ENCODE data around the gene AP1B1.

The AP1B1 gene

DNA sequence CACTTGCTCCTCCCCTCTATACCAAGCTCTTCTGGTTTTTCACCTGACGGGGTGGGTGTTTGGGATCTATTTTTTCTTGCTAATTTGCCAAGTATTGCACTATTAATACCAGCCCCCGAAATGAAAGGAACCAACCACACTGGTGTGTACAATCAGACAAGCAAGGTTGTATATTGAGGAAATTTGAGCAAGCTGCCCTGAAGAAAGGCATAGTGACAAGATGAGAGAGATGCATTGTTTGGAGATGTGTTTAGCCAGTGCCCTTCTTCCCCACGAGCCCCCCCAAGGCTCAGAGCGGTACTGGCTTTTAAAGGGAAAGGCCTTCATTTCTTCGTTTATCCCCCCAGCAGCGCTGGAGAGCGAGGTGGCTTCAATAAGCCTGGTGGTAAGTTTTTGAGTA is 97.2 kb downstream of the AP1B1 start:
- DNase-seq: no peak

DNA sequence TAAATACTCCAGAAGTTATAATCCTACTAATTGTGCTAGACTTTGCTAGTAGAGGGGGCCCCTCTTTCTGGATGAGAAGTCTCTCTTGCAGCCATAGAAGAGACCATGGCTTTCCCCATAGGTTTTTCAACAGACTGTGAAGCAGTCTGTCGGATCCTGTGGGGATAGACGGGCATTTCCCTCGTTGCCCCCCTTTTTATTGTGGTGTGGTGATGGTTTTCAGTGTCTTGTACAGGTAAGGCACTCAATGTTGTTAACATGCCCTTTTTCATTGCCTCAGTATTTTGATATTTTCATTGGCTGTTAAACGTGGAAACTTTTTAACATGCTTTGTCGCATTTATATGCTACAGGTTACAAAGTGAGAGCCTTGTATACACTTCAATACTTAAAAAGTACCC is 98.3 kb downstream of the AP1B1 start:
- no peak for DNase-seq

DNA sequence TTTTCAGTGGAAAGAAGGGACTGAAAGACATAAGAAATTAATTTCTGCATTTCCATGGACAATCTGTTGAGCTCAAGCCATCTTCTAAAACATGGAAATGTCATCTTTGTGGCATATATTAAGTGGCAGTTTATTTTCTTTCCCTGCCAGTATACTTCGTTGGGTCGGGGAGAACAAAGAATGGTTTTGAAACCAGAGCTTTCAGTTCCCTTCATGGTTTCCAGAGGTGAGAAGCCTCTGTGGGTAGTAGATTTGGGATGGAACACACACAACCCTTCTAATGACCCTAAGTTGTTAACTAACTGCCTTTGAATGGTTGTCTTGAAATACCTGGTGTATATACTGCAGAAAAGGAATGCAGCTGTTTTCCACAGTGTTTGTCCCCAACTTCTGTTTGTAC is 99.5 kb downstream of the AP1B1 start:
- DNase-seq: no peak

DNA sequence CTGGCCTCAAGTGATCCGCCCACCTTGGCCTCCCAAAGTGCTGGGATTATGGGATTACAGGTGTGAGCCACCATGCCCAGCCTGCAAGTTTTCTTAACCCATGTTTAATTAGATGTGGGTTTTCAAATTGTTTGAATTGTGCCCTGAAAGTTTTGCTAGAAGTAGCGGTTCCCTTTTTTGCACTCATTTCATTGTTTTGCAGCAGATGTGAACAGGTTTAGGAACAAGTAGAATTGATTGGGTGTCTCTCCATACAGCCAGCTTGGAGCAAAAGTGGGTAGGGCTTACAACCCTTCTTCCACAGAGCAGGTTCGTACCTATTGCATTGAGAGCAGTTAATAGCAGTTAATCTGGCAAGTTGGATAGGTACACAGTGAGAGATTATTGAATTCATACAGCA is 104.2 kb downstream of the AP1B1 start:
- no peak for DNase-seq

DNA sequence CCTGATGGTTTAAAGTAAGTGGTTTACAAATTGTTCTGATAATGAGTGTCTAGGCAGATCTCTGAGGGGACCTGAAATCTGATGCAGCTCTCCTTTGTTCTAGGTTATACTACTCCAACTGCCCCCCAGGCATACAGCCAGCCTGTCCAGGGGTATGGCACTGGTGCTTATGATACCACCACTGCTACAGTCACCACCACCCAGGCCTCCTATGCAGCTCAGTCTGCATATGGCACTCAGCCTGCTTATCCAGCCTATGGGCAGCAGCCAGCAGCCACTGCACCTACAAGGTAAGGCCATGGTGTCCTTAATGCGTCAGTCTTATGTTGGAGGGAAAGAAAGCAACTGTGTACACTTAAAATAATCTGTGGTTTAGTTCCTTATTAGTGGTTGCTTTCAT is 110.4 kb downstream of the AP1B1 start:
- no peak for DNase-seq

Measured in NCI-H1417 (cell line).